Trophoblast cell (in vitro differentiated cells and primary cell): ENCODE measurements around the gene TCEA2.

Experiments used
- DNase-seq, 2 donors: peaks; one replicate each; pipeline ENCODE4 v3.0.0-alpha.2; 2016
- H2AFZ ChIP-seq: 2 replicates; pipeline ENCODE4 v1.6.1; 2013; ENCODE audit warnings: low read length, moderate library complexity, mild to moderate bottlenecking; ENCODE audit not compliant: insufficient read depth, poor library complexity
- H2AK5ac ChIP-seq: 2 replicates; pipeline ENCODE4 v1.6.1; 2013; ENCODE audit warnings: mild to moderate bottlenecking, low read length
- H2BK120ac ChIP-seq: 2 replicates; pipeline ENCODE4 v1.6.1; 2013; ENCODE audit warnings: low read length, mild to moderate bottlenecking, moderate library complexity; ENCODE audit not compliant: insufficient read depth, poor library complexity
- H2BK12ac ChIP-seq: 2 replicates; pipeline ENCODE4 v1.6.1; 2013; ENCODE audit warnings: mild to moderate bottlenecking, low read length, moderate library complexity
- H2BK5ac ChIP-seq: 2 replicates; pipeline ENCODE4 v1.6.1; 2013; ENCODE audit warnings: low read length, low read depth, moderate library complexity, mild to moderate bottlenecking; ENCODE audit not compliant: poor library complexity
- H3K14ac ChIP-seq: 2 replicates; pipeline ENCODE4 v1.6.1; 2013; ENCODE audit warnings: mild to moderate bottlenecking, low read length
- H3K18ac ChIP-seq: 2 replicates; pipeline ENCODE4 v1.6.1; 2013; ENCODE audit warnings: mild to moderate bottlenecking, low read length
- H3K23ac ChIP-seq: 2 replicates; pipeline ENCODE4 v1.6.1; 2013; ENCODE audit warnings: low read length
- H3K27ac ChIP-seq: 2 replicates; pipeline ENCODE4 v1.5.1; 2013; ENCODE audit warnings: low read depth, mild to moderate bottlenecking, inconsistent platforms, low read length, moderate library complexity
- H3K27me3 ChIP-seq: 2 replicates; pipeline ENCODE4 v1.6.1; 2013; ENCODE audit warnings: inconsistent platforms, mild to moderate bottlenecking, low read length, moderate library complexity; ENCODE audit not compliant: insufficient read depth
- H3K36me3 ChIP-seq, 2 experiments: 1 replicate in 1 of 2; 2 replicates in 1 of 2; pipeline ENCODE4 v1.6.1; 2013; ENCODE audit warnings: low read length in 2 of 2, mild to moderate bottlenecking in 2 of 2, moderate library complexity in 1 of 2; ENCODE audit not compliant: insufficient read depth in 2 of 2, control insufficient read depth in 1 of 2
- H3K4ac ChIP-seq: 2 replicates; pipeline ENCODE4 v1.6.1; 2013; ENCODE audit warnings: low read depth, mild to moderate bottlenecking, low read length, moderate library complexity
- H3K4me1 ChIP-seq, 2 experiments: 1 replicate in 1 of 2; 2 replicates in 1 of 2; pipeline ENCODE4 v1.6.1; 2013; ENCODE audit warnings: low read length in 2 of 2, mild to moderate bottlenecking in 2 of 2, moderate library complexity in 1 of 2; ENCODE audit not compliant: insufficient read depth in 2 of 2, control insufficient read depth in 1 of 2
- H3K4me2 ChIP-seq: 2 replicates; pipeline ENCODE4 v1.6.1; 2013; ENCODE audit warnings: inconsistent platforms, mild to moderate bottlenecking, low read length, moderate library complexity
- H3K4me3 ChIP-seq: 2 replicates; pipeline ENCODE4 v1.5.1; 2013; ENCODE audit warnings: mild to moderate bottlenecking, low read depth, low read length, inconsistent platforms
- H3K79me1 ChIP-seq: one replicate; pipeline ENCODE4 v1.6.1; 2013; ENCODE audit warnings: low read length
- H3K79me2 ChIP-seq: 2 replicates; pipeline ENCODE4 v1.6.1; 2013; ENCODE audit warnings: low read length, mild to moderate bottlenecking; ENCODE audit not compliant: control insufficient read depth, insufficient read depth, poor library complexity
- H3K9ac ChIP-seq: 2 replicates; pipeline ENCODE4 v1.6.1; 2013; ENCODE audit warnings: mild to moderate bottlenecking, low read length
- H3K9me3 ChIP-seq: 2 replicates; pipeline ENCODE4 v1.6.1; 2013; ENCODE audit warnings: low read depth, mild to moderate bottlenecking, control low read depth, inconsistent platforms, low read length; ENCODE audit not compliant: insufficient read depth
- H4K12ac ChIP-seq: 2 replicates; pipeline ENCODE4 v1.6.1; 2013; ENCODE audit warnings: low read depth, mild to moderate bottlenecking, low read length, moderate library complexity
- H4K8ac ChIP-seq: 2 replicates; pipeline ENCODE4 v1.6.1; 2013; ENCODE audit warnings: low read depth, mild to moderate bottlenecking, low read length, moderate library complexity
- H4K91ac ChIP-seq: one replicate; pipeline ENCODE4 v1.6.1; 2013; ENCODE audit warnings: low read depth, mild to moderate bottlenecking, low read length, moderate library complexity
- WGBS: extraction: QIAGEN DNeasy Blood & Tissue Kit; methylation state at CpG from one replicate; pipeline ENCODE4 v1.1.7; 2013; ENCODE audit warnings: missing lambda C conversion rate; ENCODE audit not compliant: insufficient read length, insufficient coverage; ENCODE audit errors: extremely low coverage; 5-methylcytosine and 5-hydroxymethylcytosine counted together

The TCEA2 gene

GRCh38 chr20:64076061-64076997, 13.3 kb downstream of the TCEA2 start:
- Histone ChIP-seq H4K12ac (no peak overlapping the region), H2AK5ac (no peak overlapping the region), H3K4me2 (no peak overlapping the region), H3K36me3 (peaks cover 21 to 32% of the 10 kb centered on the region in 2 experiments), H4K8ac (no peak overlapping the region), H4K91ac (no peak overlapping the region), H3K4me1 (peaks cover 4 to 8% of the 10 kb centered on the region in 2 experiments), H2BK120ac (no peak overlapping the region), H3K14ac (no peak overlapping the region), H3K27ac (no peak overlapping the region), H2BK12ac (no peak overlapping the region), H3K79me2 (peaks cover 10% of the 10 kb centered on the region), H3K4ac (no peak overlapping the region), H2AFZ (no peak overlapping the region), H3K18ac (no peak overlapping the region), H3K79me1 (peaks cover 11% of the 10 kb centered on the region), H3K9me3 (no peaks in the 10 kb centered on the region), H3K27me3 (no peaks in the 10 kb centered on the region), H3K23ac (no peak overlapping the region), H3K4me3 (no peak overlapping the region), H3K9ac (no peak overlapping the region), H2BK5ac (no peak overlapping the region)
- WGBS = no CpG with 5 or more reads among the region's 22 CpGs
- no peak for DNase-seq

GRCh38 chr20:64077094-64077493, 14.1 kb downstream of the TCEA2 start:
- peaks cover 10% of the 10 kb centered on the region for H3K79me2 ChIP-seq
- no peak overlapping the region for H4K8ac ChIP-seq
- peaks cover 4 to 12% of the 10 kb centered on the region in 2 experiments for H3K4me1 ChIP-seq
- H4K12ac ChIP-seq = no peak overlapping the region
- no peak for DNase-seq
- H2AK5ac ChIP-seq = no peak overlapping the region
- H3K27ac ChIP-seq = no peak overlapping the region
- H3K14ac ChIP-seq = no peak overlapping the region
- H2BK5ac ChIP-seq = no peak overlapping the region
- no peaks in the 10 kb centered on the region for H3K9me3 ChIP-seq
- peaks cover 4% of the 10 kb centered on the region for H3K27me3 ChIP-seq
- no peak overlapping the region for H3K4me2 ChIP-seq
- H3K4ac ChIP-seq = no peak overlapping the region
- H3K18ac ChIP-seq = no peak overlapping the region
- H3K9ac ChIP-seq = no peak overlapping the region
- H3K23ac ChIP-seq = no peak overlapping the region
- H2BK12ac ChIP-seq = no peak overlapping the region
- H4K91ac ChIP-seq = no peak overlapping the region
- H3K79me1 ChIP-seq = peaks cover 11% of the 10 kb centered on the region
- H2AFZ ChIP-seq = no peak overlapping the region
- no peak overlapping the region for H3K4me3 ChIP-seq
- peaks cover 21 to 26% of the 10 kb centered on the region in 2 experiments for H3K36me3 ChIP-seq
- WGBS = no CpG with 5 or more reads among the region's 8 CpGs
- no peak overlapping the region for H2BK120ac ChIP-seq

GRCh38 chr20:64077541-64077875, 14.5 kb downstream of the TCEA2 start:
- Histone ChIP-seq H4K91ac (no peak overlapping the region), H4K12ac (no peak overlapping the region), H3K27me3 (peaks cover 4% of the 10 kb centered on the region), H3K27ac (no peak overlapping the region), H3K18ac (no peak overlapping the region), H2AFZ (no peak overlapping the region), H3K79me2 (peaks cover 10% of the 10 kb centered on the region), H4K8ac (no peak overlapping the region), H3K9ac (no peak overlapping the region), H3K23ac (no peak overlapping the region), H2BK5ac (no peak overlapping the region), H3K9me3 (no peaks in the 10 kb centered on the region), H2BK120ac (no peak overlapping the region), H3K4ac (no peak overlapping the region), H3K36me3 (peaks cover 17 to 22% of the 10 kb centered on the region in 2 experiments), H2BK12ac (no peak overlapping the region), H3K79me1 (peaks cover 11% of the 10 kb centered on the region), H3K4me2 (no peak overlapping the region), H2AK5ac (no peak overlapping the region), H3K4me3 (no peak overlapping the region), H3K4me1 (peaks cover 4 to 16% of the 10 kb centered on the region in 2 experiments), H3K14ac (no peak overlapping the region)
- no peak for DNase-seq
- WGBS = no CpG with 5 or more reads among the region's 7 CpGs

GRCh38 chr20:64077876-64078551, 15.0 kb downstream of the TCEA2 start:
- H3K27ac ChIP-seq = no peak overlapping the region
- H3K9me3 ChIP-seq = no peaks in the 10 kb centered on the region
- H3K4me1 ChIP-seq = peaks cover 4 to 19% of the 10 kb centered on the region in 2 experiments
- no CpG with 5 or more reads among the region's 15 CpGs for WGBS
- H4K12ac ChIP-seq = no peak overlapping the region
- peaks cover 14 to 20% of the 10 kb centered on the region in 2 experiments for H3K36me3 ChIP-seq
- no peak overlapping the region for H2BK5ac ChIP-seq
- H2AK5ac ChIP-seq = no peak overlapping the region
- no peak overlapping the region for H3K9ac ChIP-seq
- peaks cover 11% of the 10 kb centered on the region for H3K79me1 ChIP-seq
- H3K79me2 ChIP-seq = peaks cover 10% of the 10 kb centered on the region
- no peak overlapping the region for H3K4ac ChIP-seq
- H3K14ac ChIP-seq = no peak overlapping the region
- H3K27me3 ChIP-seq = peaks cover 5% of the 10 kb centered on the region
- H4K91ac ChIP-seq = no peak overlapping the region
- no peak overlapping the region for H2BK120ac ChIP-seq
- H3K4me2 ChIP-seq = no peak overlapping the region
- H3K18ac ChIP-seq = no peak overlapping the region
- H3K4me3 ChIP-seq = no peak overlapping the region
- H3K23ac ChIP-seq = no peak overlapping the region
- no peak overlapping the region for H2AFZ ChIP-seq
- no peak overlapping the region for H2BK12ac ChIP-seq
- no peak overlapping the region for H4K8ac ChIP-seq
- DNase-seq = no peak
